Keratinocyte (primary cell): ENCODE data around the gene SPECC1L. TPM values are rescaled to one million over a fixed set of nuclear protein-coding genes. Genes with fewer than 3 reads are reported as not detected.

Source experiments
- DNase-seq: peaks from one replicate; pipeline ENCODE4 v3.0.0-alpha.2; 2011; ENCODE audit warnings: low read depth, missing footprints, low spot score
- FAIRE-seq: peaks from 2 replicates; lab custom pipeline; 2011; peaks lifted over from hg19 to GRCh38; lab: Jason Lieb, UNC
- H2AFZ ChIP-seq: 2 replicates; pipeline ENCODE4 v1.6.0; 2012; ENCODE audit warnings: low read length, control low read depth, inconsistent platforms; ENCODE audit not compliant: control insufficient read depth
- H3K27ac ChIP-seq: 2 replicates; pipeline ENCODE4 v1.5.1; 2011; ENCODE audit warnings: low read length; ENCODE audit not compliant: control insufficient read depth, insufficient read depth
- H3K27me3 ChIP-seq: 3 replicates; pipeline ENCODE4 v1.6.0; 2011; ENCODE audit warnings: low read length; ENCODE audit not compliant: control insufficient read depth, insufficient read depth; ENCODE audit errors: extremely low read depth
- H3K36me3 ChIP-seq, 2 experiments: 2 replicates in 1 of 2; 3 replicates in 1 of 2; pipeline ENCODE4 v1.5.1; 2011; ENCODE audit warnings: low read length in 2 of 2, mild to moderate bottlenecking in 1 of 2; ENCODE audit not compliant: control insufficient read depth in 2 of 2, insufficient read depth in 2 of 2; ENCODE audit errors: extremely low read depth in 1 of 2
- H3K4me1 ChIP-seq: 3 replicates; pipeline ENCODE4 v1.5.1; 2011; ENCODE audit warnings: low read length; ENCODE audit not compliant: control insufficient read depth, insufficient read depth; ENCODE audit errors: extremely low read depth
- H3K4me2 ChIP-seq: 3 replicates; pipeline ENCODE4 v1.6.0; 2011; ENCODE audit warnings: low read depth, low read length; ENCODE audit not compliant: control insufficient read depth, insufficient read depth; ENCODE audit errors: extremely low read depth
- H3K4me3 ChIP-seq, 3 experiments: fragments of 200-600 bp in 1 of 3; sonication (generic) in 1 of 3; 2 replicates in 2 of 3; 3 replicates in 1 of 3; pipeline ENCODE4 v1.5.1; 2011 to 2016; ENCODE audit warnings: low read length in 3 of 3, mild to moderate bottlenecking in 3 of 3, control low read depth in 2 of 3, inconsistent platforms in 1 of 3, low read depth in 1 of 3, mixed read lengths in 1 of 3, mixed run types in 1 of 3, moderate library complexity in 1 of 3; ENCODE audit not compliant: control insufficient read depth in 2 of 3, insufficient read depth in 2 of 3; ENCODE audit errors: extremely low read depth in 1 of 3
- H3K79me2 ChIP-seq: 2 replicates; pipeline ENCODE4 v1.6.0; 2012; ENCODE audit warnings: low read length; ENCODE audit not compliant: control insufficient read depth, insufficient read depth
- H3K9ac ChIP-seq: 3 replicates; pipeline ENCODE4 v1.6.0; 2011; ENCODE audit warnings: low read length; ENCODE audit not compliant: control insufficient read depth, insufficient read depth; ENCODE audit errors: extremely low read depth
- H3K9me1 ChIP-seq: 3 replicates; pipeline ENCODE4 v1.6.0; 2011; ENCODE audit warnings: low read length; ENCODE audit not compliant: control insufficient read depth, insufficient read depth; ENCODE audit errors: extremely low read depth
- H3K9me3 ChIP-seq: 2 replicates; pipeline ENCODE4 v1.5.1; 2012; ENCODE audit warnings: low read depth, low read length; ENCODE audit not compliant: control insufficient read depth
- H4K20me1 ChIP-seq: 3 replicates; pipeline ENCODE4 v1.6.0; 2011; ENCODE audit warnings: low read length; ENCODE audit not compliant: control insufficient read depth, insufficient read depth; ENCODE audit errors: extremely low read depth
- CTCF ChIP-seq, 3 experiments: IDR thresholded peaks in 1 of 3; conservative IDR thresholded peaks in 1 of 3; optimal IDR thresholded peaks in 1 of 3; 2 replicates in 2 of 3; 3 replicates in 1 of 3; pipeline versions ENCODE3 to v1.5.1; 2011; ENCODE audit warnings: low read length in 3 of 3, mild to moderate bottlenecking in 3 of 3, moderate library complexity in 2 of 3, control low read depth in 1 of 3, inconsistent platforms in 1 of 3; ENCODE audit not compliant: insufficient read depth in 2 of 3; ENCODE audit errors: extremely low read depth in 1 of 3
- EZH2 ChIP-seq: IDR thresholded peaks from one replicate; pipeline ENCODE4 v1.6.1; 2012; ENCODE audit warnings: inconsistent platforms, mild to moderate bottlenecking, low read length, moderate library complexity
- dilution Hi-C: fragments of 300-500 bp; cut with MboI; formaldehyde crosslinking; loops from one replicate; pipeline ENCODE4 v1.7.0; 2020; ENCODE audit warnings: low sequenced_read_pairs; ENCODE audit not compliant: extremely low pct_ligation_motif_present
- polyA plus RNA-seq, 5 experiments: library from polyadenylated mRNA; depleted of rRNA in 3 of 5; stranded (reverse) in 3 of 5; stranded (forward) in 1 of 5; unstranded in 1 of 5; fragments of >200 nt; gene quantifications; 1 replicate in 1 of 5; 2 replicates in 3 of 5; 3 replicates in 1 of 5; pipeline versions ENCODE4 v1.2.1 to v1.2.3, GENCODE V29; 2011 to 2012; ENCODE audit warnings: missing spikeins in 2 of 5, low read depth in 1 of 5, low replicate concordance in 1 of 5

The SPECC1L gene
- polyA plus RNA-seq, 1 donor (not counting 4 experiments of a cell fraction or from before 2014, with no cell fraction given): 19.3 TPM

GRCh38 chr22:24393012-24393559 is 122.5 kb downstream of the SPECC1L start:
- no peaks in the 10 kb centered on the region for H3K79me2 ChIP-seq
- H3K36me3 ChIP-seq: peaks cover 2 to 7% of the 10 kb centered on the region in 2 experiments
- H3K9me3 ChIP-seq: no peaks in the 10 kb centered on the region
- H4K20me1 ChIP-seq: no peaks in the 10 kb centered on the region
- H3K4me1 ChIP-seq: peaks cover 12% of the 10 kb centered on the region
- DNase-seq (no peak), FAIRE-seq (no peak)
- no peak overlapping the region for H3K9ac ChIP-seq
- no peaks in the 10 kb centered on the region for H3K9me1 ChIP-seq
- no peaks in the 10 kb centered on the region for H3K27me3 ChIP-seq
- dilution Hi-C loops: no loop called here
- H3K4me2 ChIP-seq: no peak overlapping the region
- TF ChIP-seq EZH2 (no peak), CTCF (optimal IDR thresholded peaks at IDR 0.05 in 1 of 3, IDR thresholded peaks at IDR 0.05 in 1 of 3, conservative IDR thresholded peaks at IDR 0.05 in 1 of 3; ENCODE audit: extremely low read depth in 1 of 3, insufficient read depth in 2 of 3, low read length in 3 of 3) (no peak)
- H3K4me3 ChIP-seq: no peak overlapping the region
- H3K27ac ChIP-seq: no peak overlapping the region
- H2AFZ ChIP-seq: no peak overlapping the region

GRCh38 chr22:24393848-24394247 is 123.2 kb downstream of the SPECC1L start:
- no peak overlapping the region for H3K27ac ChIP-seq
- H3K9ac ChIP-seq: no peak overlapping the region
- TF ChIP-seq EZH2 (no peak), CTCF (optimal IDR thresholded peaks at IDR 0.05 in 1 of 3, IDR thresholded peaks at IDR 0.05 in 1 of 3, conservative IDR thresholded peaks at IDR 0.05 in 1 of 3; ENCODE audit: extremely low read depth in 1 of 3, insufficient read depth in 2 of 3, low read length in 3 of 3) (no peak)
- H3K9me3 ChIP-seq: no peaks in the 10 kb centered on the region
- H3K36me3 ChIP-seq: peaks cover 4 to 13% of the 10 kb centered on the region in 2 experiments
- no peaks in the 10 kb centered on the region for H3K27me3 ChIP-seq
- peaks cover 12% of the 10 kb centered on the region for H3K4me1 ChIP-seq
- H4K20me1 ChIP-seq: no peaks in the 10 kb centered on the region
- H3K79me2 ChIP-seq: no peaks in the 10 kb centered on the region
- H3K9me1 ChIP-seq: no peaks in the 10 kb centered on the region
- no peak overlapping the region for H3K4me3 ChIP-seq
- dilution Hi-C loops: no loop called here
- H3K4me2 ChIP-seq: no peak overlapping the region
- FAIRE-seq (no peak), DNase-seq (no peak)
- no peak overlapping the region for H2AFZ ChIP-seq
